IPS DF 6.9 (cell line): ENCODE measurements around the gene GPR68.
"Not testable (repeated sequence)": the region's sequence is repeated elsewhere in the genome, so short reads cannot be mapped to it uniquely, and the experiment has no call there.

Experiments used
- DNase-seq: peaks from one replicate; pipeline ENCODE4 v3.0.0-alpha.2; 2013; ENCODE audit warnings: low read depth, low spot score
- H3K27ac ChIP-seq: one replicate; pipeline ENCODE4 v1.5.1; 2013; ENCODE audit warnings: low read length, control low read depth
- H3K27me3 ChIP-seq: 2 replicates; pipeline ENCODE4 v1.6.1; 2013; ENCODE audit warnings: mild to moderate bottlenecking, low read length; ENCODE audit not compliant: control insufficient read depth, insufficient read depth
- H3K36me3 ChIP-seq: 2 replicates; pipeline ENCODE4 v1.6.1; 2013; ENCODE audit warnings: low read length; ENCODE audit not compliant: control insufficient read depth, insufficient read depth
- H3K4me1 ChIP-seq: 2 replicates; pipeline ENCODE4 v1.6.1; 2013; ENCODE audit warnings: low read length; ENCODE audit not compliant: control insufficient read depth, insufficient read depth
- H3K4me3 ChIP-seq: 2 replicates; pipeline ENCODE4 v1.5.1; 2013; ENCODE audit warnings: mild to moderate bottlenecking, low read length
- H3K9me3 ChIP-seq: 2 replicates; pipeline ENCODE4 v1.6.1; 2013; ENCODE audit warnings: low read length, inconsistent platforms; ENCODE audit not compliant: control insufficient read depth, insufficient read depth
- WGBS: extraction: QIAGEN DNeasy Blood & Tissue Kit; methylation state at CpG from one replicate; pipeline ENCODE4 v1.1.7; 2013; ENCODE audit warnings: mixed read lengths, missing lambda C conversion rate; ENCODE audit not compliant: insufficient read length, insufficient coverage; 5-methylcytosine and 5-hydroxymethylcytosine counted together

The GPR68 gene

DNA sequence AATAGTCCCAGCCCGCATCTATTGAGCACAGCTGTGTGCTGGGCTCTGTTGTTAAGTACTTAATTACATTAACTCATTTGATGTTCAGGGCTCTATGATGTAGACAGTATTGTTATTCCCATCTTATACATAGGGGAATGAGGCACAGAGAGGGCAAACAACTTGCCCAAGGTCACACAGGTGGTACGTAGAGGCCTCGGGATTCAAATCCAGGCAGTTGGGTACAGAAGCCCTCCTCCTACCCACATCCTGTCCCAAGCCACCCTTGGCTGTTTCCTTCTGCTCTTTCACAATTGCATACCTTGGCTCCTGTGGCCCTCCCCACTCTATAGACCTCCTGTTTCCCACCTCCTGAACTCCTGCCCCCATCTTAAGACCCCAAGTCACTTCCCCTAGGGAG lies 10.0 kb upstream of the GPR68 start:
- Histone ChIP-seq H3K27me3 (no peaks in the 10 kb centered on the region), H3K9me3 (no peaks in the 10 kb centered on the region), H3K36me3 (no peaks in the 10 kb centered on the region), H3K4me3 (no peak overlapping the region), H3K4me1 (peaks cover 5% of the 10 kb centered on the region; the same call in 1 of the 2 replicates), H3K27ac (no peak overlapping the region)
- WGBS, result no CpG with 5 or more reads among the region's 3 CpGs
- DNase-seq, result no peak

DNA sequence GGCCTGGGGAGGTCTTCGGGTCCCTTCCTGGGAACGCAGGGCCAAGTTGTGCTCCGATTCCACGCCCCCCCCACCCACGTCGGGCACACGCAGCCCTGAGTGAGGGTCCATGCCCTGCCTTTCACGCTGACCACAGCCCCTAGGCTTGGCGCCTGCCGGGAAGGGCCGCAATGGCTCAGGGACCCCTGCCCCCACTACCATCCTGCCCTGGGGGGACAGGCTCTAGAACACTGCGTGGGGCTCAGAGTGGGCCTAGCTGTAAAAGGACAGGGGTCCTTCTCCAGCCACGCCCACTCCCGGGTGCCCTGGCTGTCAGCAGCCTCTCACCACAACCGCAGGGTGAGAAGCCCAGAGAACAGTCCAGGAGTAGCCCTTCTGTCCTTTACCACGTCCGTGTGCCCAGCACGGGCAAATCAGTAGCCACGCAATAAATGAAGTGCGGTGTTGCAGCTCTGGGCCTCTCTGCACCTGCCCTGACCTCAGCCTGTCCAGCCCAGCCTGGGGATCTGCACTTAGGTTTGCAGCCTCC lies 9.4 kb upstream of the GPR68 start:
- WGBS, result no CpG with 5 or more reads among the region's 20 CpGs
- peak overlapping the region; percentile 71; the same call in 1 of the 2 replicates for H3K4me3 ChIP-seq

DNA sequence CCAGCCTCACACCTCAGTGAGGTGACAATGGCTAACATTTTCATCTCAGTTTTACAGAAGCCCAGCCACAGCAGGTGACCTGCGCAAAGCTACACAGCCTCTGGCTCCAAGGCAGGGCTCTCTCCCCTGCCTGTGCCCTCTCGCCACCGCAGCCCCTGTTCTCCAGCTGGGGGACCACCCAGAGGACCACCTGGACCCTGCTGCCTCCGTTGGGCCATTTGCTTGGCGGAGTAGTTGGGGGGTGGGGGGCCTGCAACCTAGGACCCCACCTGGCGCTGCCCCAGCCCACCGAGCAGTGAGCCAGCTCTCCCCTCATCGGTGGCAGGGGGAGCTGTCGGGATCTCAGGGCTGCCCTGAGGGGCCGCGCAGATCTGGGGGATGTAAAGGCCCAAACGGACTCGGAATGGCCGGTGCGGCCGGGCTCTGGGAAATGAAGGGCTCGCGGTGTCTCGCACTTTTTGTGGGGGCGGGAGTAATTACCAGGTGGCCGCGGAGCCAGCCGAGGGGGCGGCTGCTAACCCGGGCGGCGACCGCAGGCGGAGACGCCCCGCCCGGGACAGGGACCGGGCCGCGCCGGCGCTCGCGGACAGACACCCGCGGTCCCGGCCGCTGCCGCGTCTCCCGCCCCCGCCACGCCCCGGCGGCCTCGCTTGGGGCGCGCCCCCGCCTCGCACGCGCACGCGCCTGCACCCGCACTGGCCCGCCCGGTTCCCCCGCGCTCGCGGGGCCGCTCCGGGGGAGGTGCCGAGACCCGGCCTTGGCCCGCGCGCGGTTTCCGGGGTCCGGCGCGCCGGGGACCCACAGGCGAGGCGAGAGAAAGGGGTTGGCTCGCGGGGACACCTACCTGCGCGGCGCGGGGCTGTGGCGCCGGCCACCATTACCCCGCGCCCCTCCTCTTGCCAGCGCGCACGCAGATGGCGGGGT lies 8.6 kb upstream of the GPR68 start:
- peak overlapping the region; percentile 71 for H3K4me3 ChIP-seq
- no CpG with 5 or more reads among the region's 95 CpGs for WGBS
- peaks cover 5% of the 10 kb centered on the region; the same call in 1 of the 2 replicates for H3K4me1 ChIP-seq
- H3K27me3 ChIP-seq, result no peaks in the 10 kb centered on the region
- no peak overlapping the region for H3K27ac ChIP-seq
- no peaks in the 10 kb centered on the region for H3K9me3 ChIP-seq
- no peaks in the 10 kb centered on the region for H3K36me3 ChIP-seq
- DNase-seq, result no peak

More for the DNA sequence above, 9.4 kb upstream of the GPR68 start:
- Histone ChIP-seq H3K36me3 (no peaks in the 10 kb centered on the region), H3K27me3 (no peaks in the 10 kb centered on the region), H3K4me1 (peaks cover 5% of the 10 kb centered on the region; the same call in 1 of the 2 replicates), H3K9me3 (no peaks in the 10 kb centered on the region), H3K27ac (no peak overlapping the region)
- DNase-seq, result no peak

DNA sequence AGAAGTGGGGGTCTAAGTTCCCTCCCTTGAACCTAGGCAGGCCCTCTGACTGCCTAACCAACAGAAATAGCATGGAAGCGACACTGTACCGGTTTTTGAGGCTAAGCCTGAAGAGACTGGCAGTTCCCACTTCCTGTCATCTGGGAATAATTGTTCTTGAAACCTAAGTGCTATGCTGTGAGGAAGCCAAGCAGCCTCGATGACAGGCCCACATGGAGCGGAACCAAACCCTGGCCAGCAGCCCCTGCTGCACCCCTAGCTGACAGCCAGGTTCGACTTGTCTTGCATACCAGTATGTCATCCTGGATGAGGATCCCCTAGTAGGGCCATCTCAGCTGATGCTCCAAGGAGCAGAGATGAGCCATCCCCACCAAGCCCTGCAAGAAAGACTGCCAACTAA lies 6.4 kb upstream of the GPR68 start:
- peaks cover 5% of the 10 kb centered on the region; the same call in 1 of the 2 replicates for H3K4me1 ChIP-seq
- no peaks in the 10 kb centered on the region for H3K27me3 ChIP-seq
- no peak overlapping the region for H3K27ac ChIP-seq
- no peak overlapping the region for H3K4me3 ChIP-seq
- WGBS, result no CpG with 5 or more reads among the region's 5 CpGs
- no peak for DNase-seq
- H3K9me3 ChIP-seq, result no peaks in the 10 kb centered on the region
- no peaks in the 10 kb centered on the region for H3K36me3 ChIP-seq

DNA sequence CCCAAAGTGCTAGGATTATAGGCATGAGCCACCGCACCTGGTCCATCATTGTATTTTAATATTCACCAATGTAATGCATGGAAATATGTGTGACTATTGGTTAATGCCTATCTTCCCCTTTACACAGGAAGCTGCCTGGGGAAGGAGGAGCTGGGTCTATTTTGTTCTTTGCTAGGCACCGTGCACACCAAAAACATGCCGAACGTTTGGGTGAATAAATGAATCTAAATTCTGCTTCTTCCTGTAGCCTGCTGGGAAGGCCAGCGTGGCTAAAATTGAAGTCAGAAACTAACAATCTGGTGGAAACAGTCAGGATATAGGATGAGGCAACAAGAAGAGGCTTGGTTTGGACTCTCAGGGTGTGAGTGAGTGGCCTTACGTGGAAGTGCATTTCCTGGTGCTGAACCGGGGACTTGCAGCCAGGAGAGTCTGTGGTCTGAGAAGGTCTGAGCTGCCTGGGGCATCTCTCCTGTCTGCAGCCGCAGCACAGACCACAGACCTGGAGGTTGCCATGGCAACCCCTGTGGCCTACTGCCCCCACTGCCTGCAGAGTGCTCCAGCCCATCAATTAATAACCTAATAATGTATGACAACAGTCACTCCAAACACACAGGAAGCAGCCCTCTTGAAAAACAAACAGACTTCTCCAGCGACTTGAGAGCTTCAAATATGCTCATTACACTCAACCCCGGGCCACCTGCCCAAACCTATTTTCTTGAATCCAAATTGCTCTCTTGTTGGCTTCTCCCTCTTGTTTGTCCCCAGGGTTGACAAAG lies 5.5 kb upstream of the GPR68 start:
- Histone ChIP-seq H3K9me3 (no peaks in the 10 kb centered on the region), H3K27me3 (no peaks in the 10 kb centered on the region), H3K36me3 (no peaks in the 10 kb centered on the region), H3K27ac (no peak overlapping the region), H3K4me1 (peaks cover 5% of the 10 kb centered on the region; the same call in 1 of the 2 replicates), H3K4me3 (no peak overlapping the region)
- WGBS, result no CpG with 5 or more reads among the region's 10 CpGs
- DNase-seq, result no peak

DNA sequence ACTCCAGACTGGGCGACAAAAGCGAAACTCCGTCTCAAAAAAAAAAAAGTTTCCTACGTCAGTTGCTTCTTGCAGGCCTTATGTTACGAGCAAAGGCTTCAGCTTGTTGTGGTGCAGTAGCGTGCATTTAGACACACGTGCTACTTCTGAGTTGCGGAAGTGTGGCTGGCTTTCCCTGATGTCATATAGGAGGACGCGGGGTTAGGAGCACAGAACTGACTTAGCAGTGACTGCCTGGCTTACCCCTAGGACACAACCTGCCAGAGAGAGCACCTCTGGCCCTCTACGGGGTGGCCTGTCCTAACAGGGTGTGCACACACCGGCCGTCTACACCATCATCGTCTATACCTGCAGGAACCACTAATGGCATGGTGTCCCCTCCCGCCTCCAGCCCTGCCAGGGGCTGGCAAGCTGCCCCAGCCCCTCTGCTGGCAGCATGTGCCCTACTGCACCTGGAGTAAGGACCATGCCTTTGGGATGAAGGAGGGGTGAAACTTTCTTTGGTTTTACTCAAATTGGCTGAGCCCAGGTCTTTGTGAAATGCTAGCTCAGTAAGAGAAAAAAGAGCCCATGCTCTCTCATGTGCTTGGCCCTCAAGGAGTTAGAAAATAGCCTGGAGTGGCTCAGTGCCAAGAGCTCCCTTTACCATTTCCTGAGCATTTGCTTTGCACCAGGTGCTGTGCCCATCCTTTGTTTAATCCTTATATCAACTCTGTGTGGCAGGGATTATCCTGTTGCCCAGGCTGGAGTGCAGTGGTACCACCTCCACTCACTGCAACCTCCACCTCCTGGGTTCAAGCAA lies 1.7 kb upstream of the GPR68 start:
- no CpG with 5 or more reads among the region's 15 CpGs for WGBS
- DNase-seq, result no peak
- H3K27ac ChIP-seq, result no peak overlapping the region
- no peak overlapping the region for H3K4me3 ChIP-seq
- H3K9me3 ChIP-seq, result no peaks in the 10 kb centered on the region
- H3K36me3 ChIP-seq, result no peaks in the 10 kb centered on the region
- no peaks in the 10 kb centered on the region for H3K27me3 ChIP-seq
- H3K4me1 ChIP-seq, result no peaks in the 10 kb centered on the region

DNA sequence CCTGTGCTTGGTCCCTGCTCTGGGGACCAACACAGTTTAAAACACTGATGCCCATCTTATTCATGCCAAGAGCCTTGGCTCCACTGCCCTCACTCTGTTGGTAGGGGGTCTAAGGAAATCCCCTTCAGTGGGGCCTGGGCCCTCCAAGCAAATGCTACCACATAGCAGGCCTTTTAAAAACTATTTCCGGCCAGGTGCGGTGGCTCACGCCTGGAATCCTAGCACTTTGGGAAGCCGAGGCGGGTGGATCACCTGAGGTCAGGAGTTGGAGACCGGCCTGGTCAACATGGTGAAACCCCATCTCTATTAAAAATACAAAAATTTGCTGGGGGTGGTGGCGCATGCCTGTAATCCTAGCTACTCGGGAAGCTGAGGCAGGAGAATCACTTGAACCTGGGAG lies 1.1 kb upstream of the GPR68 start:
- H3K4me3 ChIP-seq, H3K36me3 ChIP-seq, H3K9me3 ChIP-seq, DNase-seq, H3K27me3 ChIP-seq, H3K4me1 ChIP-seq, H3K27ac ChIP-seq: not testable (repeated sequence)
- WGBS, result no CpG with 5 or more reads among the region's 8 CpGs

DNA sequence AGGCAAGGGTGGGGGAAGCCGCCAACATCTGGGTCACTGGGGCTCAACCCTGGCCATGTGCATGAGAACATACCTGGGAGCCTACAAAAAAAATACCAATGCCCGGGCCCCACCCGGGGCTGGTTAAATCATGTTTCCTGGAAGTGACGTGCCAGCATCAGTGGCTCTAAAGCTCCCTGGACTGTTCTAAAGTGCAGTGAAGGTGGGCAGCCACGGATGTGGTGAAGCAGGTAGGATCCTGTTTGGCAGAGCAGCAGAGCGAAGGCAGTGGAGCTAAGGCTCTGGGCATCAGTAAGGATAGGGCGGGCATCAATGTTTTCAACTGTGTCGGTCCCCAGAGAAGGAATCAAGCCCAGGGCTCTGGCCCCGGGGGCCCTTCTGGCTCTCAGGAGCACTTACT lies 525 bp upstream of the GPR68 start:
- H3K27me3 ChIP-seq, result no peaks in the 10 kb centered on the region
- DNase-seq, result no peak
- H3K9me3 ChIP-seq, result no peaks in the 10 kb centered on the region
- no peak overlapping the region for H3K27ac ChIP-seq
- no peaks in the 10 kb centered on the region for H3K4me1 ChIP-seq
- WGBS, result no CpG with 5 or more reads among the region's 9 CpGs
- no peak overlapping the region for H3K4me3 ChIP-seq
- no peaks in the 10 kb centered on the region for H3K36me3 ChIP-seq

DNA sequence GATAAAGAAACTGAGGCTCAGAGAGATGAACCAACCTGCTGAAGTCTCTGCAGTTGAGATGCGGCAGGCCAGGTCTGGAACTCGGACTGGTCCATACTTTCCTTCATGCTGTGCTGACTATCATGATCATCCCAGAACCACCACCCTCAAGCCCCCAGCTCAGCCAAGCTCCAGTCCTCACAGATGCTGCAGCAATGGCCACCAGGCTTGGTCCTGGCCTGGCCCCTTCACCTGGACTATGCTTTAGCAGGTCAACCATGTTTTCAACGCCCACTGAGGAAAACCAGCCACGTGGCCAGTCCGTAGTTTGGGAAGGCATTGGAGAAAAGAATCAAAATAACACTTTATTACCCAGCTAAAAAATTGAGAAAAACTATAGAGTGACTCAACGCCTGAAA lies 1.4 kb downstream of the GPR68 start:
- no peaks in the 10 kb centered on the region for H3K4me1 ChIP-seq
- WGBS, result no CpG with 5 or more reads among the region's 6 CpGs
- H3K4me3 ChIP-seq, result no peak overlapping the region
- H3K27ac ChIP-seq, result no peak overlapping the region
- H3K36me3 ChIP-seq, result no peaks in the 10 kb centered on the region
- no peaks in the 10 kb centered on the region for H3K9me3 ChIP-seq
- no peaks in the 10 kb centered on the region for H3K27me3 ChIP-seq
- DNase-seq, result no peak

DNA sequence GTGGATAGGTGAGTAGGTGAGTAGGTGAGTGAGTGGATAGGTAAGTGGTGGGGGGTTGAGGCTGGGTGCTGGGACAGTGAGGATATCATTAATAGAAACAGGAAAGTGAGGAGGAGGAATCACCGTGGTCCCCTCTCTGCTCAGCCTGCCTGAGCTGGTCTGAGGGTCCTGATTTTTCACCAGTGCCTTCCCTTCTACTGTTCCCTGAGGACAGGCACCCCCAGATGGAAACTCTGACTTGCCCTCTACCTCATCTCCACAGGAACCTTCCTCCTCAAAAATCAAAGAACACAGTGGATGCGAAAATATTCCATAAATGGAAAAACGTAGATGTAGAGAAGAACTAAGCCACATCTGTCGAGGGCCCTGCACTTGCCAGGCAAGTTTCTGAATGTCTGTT lies 1.9 kb downstream of the GPR68 start:
- Histone ChIP-seq H3K9me3 (no peaks in the 10 kb centered on the region), H3K27me3 (no peaks in the 10 kb centered on the region), H3K36me3 (no peaks in the 10 kb centered on the region), H3K4me1 (no peaks in the 10 kb centered on the region), H3K27ac (no peak overlapping the region), H3K4me3 (no peak overlapping the region)
- no peak for DNase-seq
- no CpG with 5 or more reads among the region's 4 CpGs for WGBS
